T-helper 22 cell (primary cell): ENCODE results near the gene PHLDB2.

ENCODE experiments used
- DNase-seq: peaks from one replicate; pipeline ENCODE4 v3.0.0-alpha.2; 2020; ENCODE audit warnings: low read depth

The PHLDB2 gene

DNA sequence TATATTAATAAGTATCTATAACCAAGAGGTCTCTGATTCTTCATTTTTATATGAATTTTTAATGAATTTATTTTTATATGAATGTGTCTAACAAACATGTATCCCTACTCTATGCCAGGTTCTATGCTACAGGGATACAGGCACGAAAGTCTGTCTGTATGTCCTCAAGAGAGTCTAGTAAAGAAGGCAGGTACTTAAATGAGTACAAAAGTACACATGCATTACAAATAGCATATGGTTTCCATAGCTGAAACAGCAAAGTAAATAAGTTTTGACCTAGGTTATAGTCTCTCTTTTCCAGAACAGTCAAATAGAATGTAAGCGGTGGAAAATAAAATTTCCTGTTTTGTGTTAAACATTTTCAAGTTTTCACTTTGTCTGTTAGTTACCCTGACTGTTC is 106.4 kb downstream of the PHLDB2 start:
- no peak for DNase-seq

DNA sequence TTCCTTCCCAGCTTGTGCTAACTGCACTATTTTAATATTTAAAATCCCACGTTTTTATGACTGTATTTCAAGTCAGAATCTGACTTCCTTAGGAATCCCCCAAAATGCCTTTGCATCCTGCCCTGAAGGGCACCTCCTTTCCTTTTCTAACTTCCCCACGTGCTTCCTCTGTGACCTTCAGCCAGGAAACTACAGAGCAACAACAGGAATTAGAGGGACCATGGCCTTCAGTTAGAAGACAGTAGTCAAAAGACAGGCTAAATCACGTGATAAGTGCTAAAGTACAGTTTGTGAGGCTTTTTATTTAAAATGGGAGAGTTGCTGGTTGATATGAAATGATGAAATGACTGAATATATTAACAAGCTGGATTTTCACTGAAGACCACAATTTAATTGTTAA is 108.0 kb downstream of the PHLDB2 start:
- no peak for DNase-seq

DNA sequence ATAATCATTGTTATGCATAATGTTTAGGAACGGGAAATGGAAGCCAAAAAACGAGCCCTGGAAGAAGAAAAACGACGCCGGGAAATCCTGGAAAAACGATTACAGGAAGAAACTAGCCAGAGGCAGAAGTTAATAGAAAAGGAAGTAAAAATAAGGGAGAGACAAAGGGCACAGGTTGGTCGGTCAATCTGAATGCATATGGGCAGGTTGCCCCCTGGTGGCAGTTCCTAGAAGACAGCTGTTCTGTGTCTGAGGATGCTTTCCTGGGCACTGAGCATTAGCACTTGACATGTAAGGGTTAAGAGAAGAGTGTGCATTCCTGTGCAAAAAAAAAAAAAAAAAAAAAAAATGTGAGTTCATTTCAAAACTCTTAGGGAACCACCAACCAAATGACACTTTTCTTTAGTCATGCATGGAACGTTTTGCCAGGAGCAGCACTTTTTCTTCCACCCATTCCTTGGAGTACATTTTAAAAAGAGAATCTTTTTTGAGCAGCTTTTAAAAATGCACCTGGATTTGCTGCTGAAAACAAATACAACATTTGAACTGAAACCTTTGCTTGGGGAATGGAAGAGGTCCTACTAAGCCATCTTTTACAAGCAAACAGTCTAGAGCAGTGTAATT is 108.7 kb downstream of the PHLDB2 start:
- peak; percentile 43 for DNase-seq

DNA sequence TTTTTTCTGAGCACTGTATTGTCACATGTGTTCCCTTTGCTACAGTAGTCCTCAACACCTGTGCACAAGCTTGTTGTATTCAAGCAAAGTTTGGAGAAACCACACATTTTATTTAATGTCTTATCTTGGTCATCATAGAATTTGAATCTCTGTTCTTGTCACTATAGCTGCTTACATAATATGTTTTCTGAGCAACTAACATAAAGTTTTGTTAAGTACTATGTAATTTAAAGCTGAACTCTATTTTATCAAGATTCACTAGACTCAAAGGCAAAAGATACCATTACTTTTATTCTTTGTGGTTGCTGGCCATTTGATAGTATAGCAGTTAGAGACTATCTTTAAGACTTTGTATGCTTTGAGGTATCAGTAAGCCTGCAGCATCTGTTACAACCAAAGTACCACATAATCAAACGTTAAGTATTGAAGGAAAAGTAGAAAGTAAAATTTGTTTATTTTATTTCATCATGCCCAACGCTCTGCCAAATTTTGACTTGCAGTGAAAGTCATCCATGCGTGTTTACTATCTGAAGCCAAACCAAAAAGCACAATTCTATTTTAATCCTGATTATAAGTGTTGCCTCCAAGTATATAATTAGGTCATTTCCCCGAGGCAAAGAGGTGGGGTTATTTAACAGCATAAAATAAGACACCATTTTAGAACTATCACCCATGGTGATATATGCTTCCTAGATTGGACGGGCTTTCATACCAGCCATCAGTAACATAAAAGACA is 109.4 kb downstream of the PHLDB2 start:
- DNase-seq: no peak

DNA sequence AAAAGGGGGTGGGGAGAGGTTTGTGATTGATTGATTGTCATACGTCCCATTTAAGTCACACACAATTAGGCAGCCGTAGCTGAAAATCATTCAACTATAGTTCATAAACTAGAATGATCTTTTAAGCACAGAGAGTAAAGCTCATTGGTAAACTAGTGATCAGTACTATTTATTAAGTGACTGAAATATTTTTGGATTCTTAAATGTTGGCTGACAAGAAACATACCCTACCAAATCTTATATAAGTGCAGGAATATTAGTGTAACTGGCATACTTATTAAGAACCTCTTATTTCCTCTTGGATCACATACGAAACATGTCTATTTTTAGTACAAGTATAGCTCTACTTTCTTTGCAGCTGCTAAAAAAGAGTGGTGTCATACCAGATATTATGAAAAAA is 111.3 kb downstream of the PHLDB2 start:
- DNase-seq: no peak

DNA sequence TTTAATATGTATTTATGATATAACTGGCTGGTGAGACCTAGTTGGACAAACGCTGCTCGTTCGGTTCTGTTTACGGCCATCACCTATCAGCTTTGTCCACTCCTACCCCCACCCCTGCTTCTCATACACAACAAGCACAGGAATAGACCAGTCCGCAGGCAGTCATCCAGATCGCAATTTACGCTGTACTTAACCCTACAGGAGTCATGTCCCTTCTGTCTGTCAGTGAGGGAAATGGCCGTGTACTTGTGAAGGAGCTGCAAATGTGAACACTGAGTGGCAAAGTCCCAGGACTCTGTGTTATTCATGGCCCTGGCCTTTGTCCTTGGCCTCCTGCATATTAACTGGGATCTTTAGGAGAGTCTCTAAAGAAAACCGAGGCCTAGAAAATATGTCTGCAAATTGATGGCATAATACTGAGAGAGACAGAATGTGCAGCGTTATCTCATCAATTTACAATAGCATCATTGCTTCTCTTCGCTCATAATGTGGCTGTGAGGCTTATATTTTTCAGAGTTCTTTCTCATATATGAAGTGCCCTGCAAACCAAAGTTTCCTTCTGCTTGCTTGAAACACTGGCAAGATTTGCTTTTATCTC is 112.6 kb downstream of the PHLDB2 start:
- no peak for DNase-seq

DNA sequence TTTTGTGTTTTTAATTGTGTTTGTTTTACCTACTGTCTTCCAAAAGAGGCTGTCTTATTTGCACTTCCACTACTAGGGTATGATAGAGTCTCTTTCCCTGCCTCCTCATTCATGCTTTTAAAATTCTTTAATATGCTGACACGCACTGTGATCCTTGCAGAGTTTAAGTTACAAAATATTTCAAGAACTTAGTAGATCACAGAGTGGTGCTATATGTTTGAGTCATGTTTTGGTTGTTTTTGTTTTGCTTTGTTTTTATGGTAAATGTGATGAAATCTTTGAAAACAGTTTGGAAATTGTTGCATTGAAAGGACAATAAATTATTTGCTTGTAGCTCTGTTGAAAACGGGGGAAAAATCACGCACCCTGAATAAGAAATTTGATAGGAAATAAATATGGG is 113.8 kb downstream of the PHLDB2 start:
- DNase-seq: no peak

DNA sequence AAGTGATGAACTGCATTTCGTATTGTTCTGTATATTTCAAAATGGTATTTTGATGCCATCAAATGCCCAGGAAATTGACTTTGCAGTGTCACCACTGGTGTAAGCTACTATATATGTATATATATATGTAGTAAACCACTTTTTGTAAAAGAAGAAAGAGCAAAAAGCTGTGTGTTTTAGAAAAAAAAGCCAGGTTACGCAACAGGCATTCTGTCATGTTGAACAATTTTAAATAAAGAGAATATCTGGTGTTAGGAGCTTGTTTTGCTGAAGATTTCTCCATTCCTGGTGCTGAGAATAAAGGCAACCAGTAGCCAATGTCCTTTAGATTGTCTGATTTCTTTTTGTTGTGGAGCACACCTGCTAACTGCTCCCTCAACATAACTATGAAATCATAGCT is 116.1 kb downstream of the PHLDB2 start:
- DNase-seq: no peak

DNA sequence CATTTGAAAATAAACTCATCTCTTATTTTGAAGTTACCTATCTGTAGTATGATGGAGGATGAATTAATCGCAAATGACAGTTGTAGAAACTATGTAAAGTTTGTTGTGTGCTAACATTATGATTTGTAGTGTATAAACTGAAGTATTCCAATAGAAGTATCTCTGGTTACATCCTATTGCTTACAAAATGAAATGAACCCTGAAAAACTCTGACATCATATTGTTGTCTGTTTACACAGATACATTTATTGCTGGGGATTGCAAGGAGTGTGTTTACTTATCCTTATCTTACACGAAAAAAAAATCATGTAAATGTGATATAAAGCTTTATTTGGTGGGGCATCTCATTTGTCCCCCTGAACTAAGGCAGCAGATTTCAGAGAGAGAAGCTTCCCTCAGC is 117.2 kb downstream of the PHLDB2 start:
- DNase-seq: no peak

DNA sequence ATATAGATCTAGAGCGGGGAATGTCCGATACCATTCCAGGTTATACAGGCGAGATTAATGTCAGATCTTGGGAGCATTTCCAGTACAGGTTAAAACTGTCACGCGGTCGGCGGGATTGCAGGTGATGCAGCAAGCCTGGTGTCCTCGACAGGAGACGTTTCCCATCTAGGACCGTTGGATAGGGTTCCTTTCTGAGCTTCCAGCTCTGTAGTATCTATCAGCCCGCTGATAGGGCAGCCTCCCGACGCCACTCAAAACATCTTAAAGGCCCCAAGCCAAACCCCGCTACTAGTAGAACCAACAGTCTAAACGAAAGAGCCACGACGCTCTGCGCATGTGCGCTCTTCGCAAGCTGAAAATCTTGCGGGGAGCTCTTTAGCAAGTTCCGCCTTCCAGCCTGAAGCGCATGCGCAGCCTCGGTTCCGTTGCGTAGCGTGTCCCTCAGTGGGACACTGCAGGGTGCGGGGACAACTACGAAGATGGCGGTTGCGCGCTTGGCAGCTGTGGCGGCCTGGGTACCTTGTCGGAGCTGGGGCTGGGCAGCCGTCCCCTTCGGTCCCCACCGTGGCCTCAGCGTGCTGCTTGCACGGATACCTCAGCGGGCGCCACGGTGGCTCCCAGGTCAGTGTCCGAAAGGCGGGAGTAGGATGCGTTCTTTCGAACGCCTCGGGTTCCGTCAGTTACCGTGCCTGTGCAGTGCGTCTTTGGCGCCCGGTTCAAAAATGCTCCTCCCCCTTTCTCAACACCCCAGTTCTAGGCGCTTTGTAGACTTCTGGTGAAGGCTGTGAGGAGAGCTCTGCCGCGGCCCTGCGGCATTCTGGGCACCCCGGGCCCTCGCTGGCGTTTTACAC is 119.7 kb downstream of the PHLDB2 start, which contains the start of gene ABHD10:
Gene ABHD10 (plus strand): TSS at position 444 of the 851 bp plus-strand sequence. CDS start 36 bp downstream, at position 480.
- DNase-seq: peak; percentile 89

DNA sequence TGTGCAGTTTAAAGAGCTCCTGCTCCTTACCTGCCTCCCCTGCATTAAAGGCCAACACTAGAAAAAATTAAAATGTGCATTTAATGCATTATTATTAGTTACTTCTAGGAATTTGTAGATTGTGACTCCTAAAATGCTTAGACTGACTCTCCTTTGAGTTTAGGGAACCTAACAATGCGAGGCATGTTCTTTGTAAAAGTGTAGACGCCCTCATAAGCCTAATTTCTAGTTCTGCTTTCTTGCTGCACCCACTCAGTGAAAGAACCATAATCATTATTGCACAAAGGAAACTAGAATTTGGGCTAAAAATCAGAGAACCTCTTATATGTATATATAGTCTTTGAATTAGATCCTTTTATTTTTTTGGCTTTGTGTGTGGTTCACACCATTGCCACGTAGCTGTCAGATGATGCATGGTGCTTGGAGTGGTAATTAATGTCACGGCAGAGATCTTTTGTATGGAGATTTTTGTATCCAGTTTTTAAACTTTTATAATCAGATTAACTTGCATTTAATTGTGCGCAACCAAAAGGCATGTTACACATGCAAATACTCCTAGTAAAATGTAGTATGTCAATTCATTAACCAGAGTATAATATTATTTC is 120.5 kb downstream of the PHLDB2 start:
- DNase-seq: no peak

DNA sequence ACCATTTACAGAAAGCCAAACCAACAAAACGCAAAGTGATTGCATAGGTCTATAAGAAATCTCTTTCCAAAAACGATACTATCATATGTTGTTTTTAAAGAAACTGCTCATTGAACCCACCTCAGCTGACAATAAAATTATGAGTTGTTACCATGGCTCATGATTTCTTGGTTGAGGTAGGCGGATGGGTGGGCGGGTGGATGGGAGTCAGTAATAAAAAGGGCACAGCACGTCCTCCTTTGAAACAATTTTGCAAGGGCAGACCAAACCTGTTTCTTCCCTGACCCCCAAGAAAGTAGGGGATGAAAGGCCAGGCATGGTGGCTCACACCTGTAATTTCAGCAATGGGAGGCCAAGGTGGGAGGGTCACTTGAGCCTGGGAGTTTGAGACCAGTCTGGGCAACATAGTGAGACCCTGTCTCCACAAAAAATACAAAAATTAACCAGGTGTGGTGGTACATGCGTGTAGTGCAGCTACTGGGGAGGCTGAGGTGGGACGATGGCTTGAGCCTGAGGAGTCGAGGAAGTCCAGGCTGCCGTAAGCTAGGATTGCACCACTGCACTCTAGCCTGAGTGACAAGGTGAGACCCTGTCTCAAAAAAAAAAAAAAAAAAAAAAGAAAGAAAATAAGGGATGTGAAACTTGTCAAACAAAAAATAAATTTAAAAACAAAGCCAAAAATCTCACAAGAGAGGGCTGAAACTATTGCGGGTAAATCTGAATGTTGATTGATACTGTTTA is 121.8 kb downstream of the PHLDB2 start:
- no peak for DNase-seq

DNA sequence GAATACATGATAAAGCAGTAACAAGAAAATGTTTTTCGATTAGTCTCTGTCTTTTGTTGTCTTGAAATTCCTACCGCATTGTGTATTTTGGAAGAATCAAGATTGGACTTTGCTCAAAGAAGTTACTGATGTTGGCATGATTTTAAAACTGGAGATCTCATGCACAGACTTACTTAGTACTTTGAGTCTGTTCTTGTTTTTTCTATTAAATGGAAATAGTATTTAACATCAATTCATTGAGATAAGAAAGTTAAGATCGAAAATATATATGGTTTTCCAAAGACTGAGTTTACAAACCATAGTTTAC is 122.3 kb downstream of the PHLDB2 start:
- no peak for DNase-seq

DNA sequence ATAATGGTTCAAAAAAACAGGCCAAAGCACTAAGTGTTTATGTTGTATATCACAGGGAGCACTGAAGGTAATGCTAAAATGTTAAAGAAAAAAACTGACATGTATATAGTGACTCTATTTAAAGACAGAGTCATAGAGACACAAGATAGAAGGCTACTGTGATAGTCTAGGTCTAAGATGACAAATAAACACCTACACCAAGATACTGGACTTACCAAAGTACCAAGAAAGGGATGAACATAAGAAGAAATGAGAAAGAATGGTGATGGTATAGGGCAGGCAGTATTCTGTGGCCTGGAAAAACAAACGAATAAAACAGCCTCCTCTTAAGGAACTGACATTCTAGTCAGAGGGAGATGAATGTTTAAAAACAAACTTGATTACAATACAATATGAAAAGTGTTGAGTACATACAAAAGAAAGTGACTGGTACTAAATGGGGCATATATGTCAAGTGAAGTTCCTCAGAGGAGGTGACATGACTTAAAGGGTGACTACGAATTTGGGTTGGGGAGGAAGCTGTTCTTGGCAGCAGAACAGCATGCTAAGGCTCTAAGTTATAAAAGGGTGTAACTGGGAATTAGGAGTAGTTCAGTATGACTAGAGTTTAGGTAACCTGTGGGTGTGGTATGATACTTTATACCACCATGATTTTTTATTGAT is 125.7 kb downstream of the PHLDB2 start:
- DNase-seq: no peak

DNA sequence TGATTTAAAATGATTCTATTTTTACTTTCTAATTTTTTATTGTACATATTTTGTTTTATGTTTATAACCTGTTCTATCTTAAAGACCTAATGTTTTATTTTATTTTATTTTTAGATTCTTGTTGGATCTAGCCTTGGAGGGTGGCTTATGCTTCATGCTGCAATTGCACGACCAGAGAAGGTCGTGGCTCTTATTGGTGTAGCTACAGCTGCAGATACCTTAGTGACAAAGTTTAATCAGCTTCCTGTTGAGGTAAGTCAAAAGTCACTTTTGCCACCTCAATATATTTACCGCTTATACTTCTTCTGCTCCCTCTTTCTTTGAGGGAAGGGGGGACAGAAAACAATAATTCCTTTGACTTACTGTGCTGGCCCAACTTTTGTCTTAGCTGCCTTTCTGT is 127.7 kb downstream of the PHLDB2 start:
- DNase-seq: no peak

DNA sequence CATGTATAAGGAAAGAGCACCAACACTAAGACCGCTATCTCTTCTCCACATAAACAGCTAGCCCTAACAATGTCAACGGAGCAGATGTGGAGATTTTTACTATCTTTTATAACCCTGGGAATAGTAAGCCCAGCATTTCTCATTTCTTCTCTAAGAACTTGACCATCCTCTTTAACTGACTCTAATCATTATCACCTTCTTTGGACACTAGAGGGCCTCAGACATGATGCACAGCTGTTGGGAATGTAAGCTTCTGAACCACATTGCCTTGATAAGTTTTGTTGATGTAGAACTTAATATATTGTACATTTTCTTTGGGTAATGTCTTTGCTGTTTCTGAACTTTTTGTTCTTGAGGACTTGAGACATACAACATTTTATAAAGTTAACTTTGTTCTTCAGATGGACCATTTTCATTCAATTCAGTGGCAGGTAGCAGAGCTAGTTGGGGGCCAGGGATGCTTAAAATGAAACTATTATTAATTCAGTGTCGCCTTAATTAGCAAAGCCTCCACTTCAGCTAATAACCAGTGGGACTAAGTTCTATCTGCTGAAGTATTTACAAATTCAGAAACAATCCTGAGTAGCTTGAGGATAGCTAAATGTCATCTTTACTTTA is 130.1 kb downstream of the PHLDB2 start:
- DNase-seq: no peak

DNA sequence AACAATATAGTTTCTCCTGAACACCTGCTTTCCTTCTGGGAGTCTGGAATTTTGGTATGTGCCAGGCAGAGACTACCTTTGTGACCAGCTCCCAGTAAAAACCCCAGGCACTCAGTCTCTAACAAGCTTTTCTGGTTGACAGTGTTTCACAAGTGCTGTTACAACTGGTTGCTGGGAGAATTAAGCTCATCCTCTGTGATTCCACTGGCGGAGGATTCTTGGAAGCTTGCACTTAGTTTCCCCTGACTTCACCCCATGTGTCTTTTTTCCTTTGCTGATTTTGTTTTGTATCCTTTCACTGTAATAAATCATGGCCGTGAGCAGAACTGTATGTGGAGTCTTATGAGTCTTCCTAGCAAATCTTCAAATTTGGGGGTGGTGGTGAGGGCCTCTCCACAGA is 134.0 kb downstream of the PHLDB2 start:
- DNase-seq: no peak

DNA sequence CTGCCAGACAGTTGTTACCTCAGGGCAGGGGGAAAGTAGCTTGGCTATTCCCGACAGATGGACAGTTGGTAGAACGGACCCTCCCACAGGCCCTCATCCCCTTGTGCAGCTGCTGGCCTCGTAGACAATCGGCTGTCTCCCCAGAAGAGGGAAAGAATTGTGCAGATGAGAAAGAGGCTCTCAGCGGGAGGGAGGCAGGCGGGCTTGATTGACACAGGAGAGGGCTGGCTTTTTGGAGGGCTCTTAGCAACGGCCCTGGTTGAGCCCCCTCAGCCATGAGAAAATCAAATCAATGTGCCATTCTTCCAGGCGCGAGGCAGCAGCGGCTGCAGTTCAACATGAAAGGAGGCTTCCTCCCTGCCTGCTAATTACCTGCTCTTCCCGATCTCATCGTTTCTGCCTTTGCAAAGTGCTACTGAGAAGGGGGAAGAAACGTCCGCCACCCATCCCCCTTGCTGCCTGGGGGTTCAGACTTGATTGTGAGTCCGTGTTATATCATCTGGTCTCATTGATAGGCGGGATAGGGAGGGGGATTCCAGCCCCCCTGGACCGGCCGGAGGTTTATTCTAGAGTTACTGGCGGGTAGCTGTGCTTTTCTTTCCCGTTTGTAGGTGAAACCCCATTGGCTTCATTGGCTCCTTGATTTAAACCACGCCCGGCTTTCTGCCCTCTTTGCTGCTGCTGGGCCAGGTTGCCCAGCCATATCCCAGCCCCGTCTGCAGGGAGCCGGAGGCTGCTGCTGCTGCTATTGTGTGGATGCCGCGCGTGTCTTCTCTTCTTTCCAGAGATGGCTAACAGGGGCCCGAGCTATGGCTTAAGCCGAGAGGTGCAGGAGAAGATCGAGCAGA is 139.8 kb downstream of the PHLDB2 start, which contains the start of gene TAGLN3:
Gene TAGLN3 (plus strand): TSS at position 287 of the 848 bp plus-strand sequence. CDS start 501 bp downstream, at position 788.
- DNase-seq: no peak
